Fibroblast of villous mesenchyme (primary cell): Measurements from ENCODE around the gene ITPK1. TPM values are rescaled to one million over a fixed set of nuclear protein-coding genes. Genes with fewer than 3 reads are reported as not detected.

Source experiments
- DNase-seq: peaks from one replicate; pipeline ENCODE4 v3.0.0-alpha.2; 2010; ENCODE audit warnings: low read depth
- H3K4me3 ChIP-seq: 2 replicates; pipeline ENCODE4 v1.5.1; 2011; ENCODE audit warnings: low read depth, mild to moderate bottlenecking, low read length
- CTCF ChIP-seq: IDR thresholded peaks from 2 replicates; pipeline ENCODE4 v1.5.1; 2012; ENCODE audit warnings: low read depth, mild to moderate bottlenecking, low read length; ENCODE audit not compliant: insufficient read depth
- total RNA-seq: library from RNA; depleted of rRNA; stranded (reverse); fragments of >200 nt; gene quantifications from 2 replicates; pipeline ENCODE4 v1.2.3, GENCODE V29; 2012

The ITPK1 gene
- total RNA-seq, 1 donor, result 15.5 TPM

GRCh38 chr14:93096691-93097322, 18.9 kb downstream of the ITPK1 start:
- TF ChIP-seq CTCF, result no peak
- H3K4me3 ChIP-seq, result no peak overlapping the region
- no peak for DNase-seq

GRCh38 chr14:93095742-93096510, 19.8 kb downstream of the ITPK1 start:
- no peak overlapping the region for H3K4me3 ChIP-seq
- DNase-seq, result no peak
- no peak for TF ChIP-seq CTCF

- H3K4me3 ChIP-seq, result no peak overlapping the region
- TF ChIP-seq CTCF, result no peak
- DNase-seq, result no peak
Observed at GRCh38 chr14:93094121-93094918, 21.4 kb downstream of the ITPK1 start.

GRCh38 chr14:93092606-93093556, 22.8 kb downstream of the ITPK1 start:
- DNase-seq, result no peak
- no peak for TF ChIP-seq CTCF
- no peak overlapping the region for H3K4me3 ChIP-seq

GRCh38 chr14:93091666-93092065, 24.1 kb downstream of the ITPK1 start:
- no peak overlapping the region for H3K4me3 ChIP-seq
- TF ChIP-seq CTCF, result no peak
- no peak for DNase-seq
